HG03442 (cell line): Measurements from ENCODE around the gene SAFB2.

ENCODE experiments used
- ATAC-seq: cut with Tn5 transposase; IDR thresholded peaks from one replicate; pipeline ENCODE4 v1.9.1; 2021; ENCODE audit warnings: mild to moderate bottlenecking, moderate library complexity; ENCODE audit not compliant: unreplicated experiment

Gene SAFB2

DNA sequence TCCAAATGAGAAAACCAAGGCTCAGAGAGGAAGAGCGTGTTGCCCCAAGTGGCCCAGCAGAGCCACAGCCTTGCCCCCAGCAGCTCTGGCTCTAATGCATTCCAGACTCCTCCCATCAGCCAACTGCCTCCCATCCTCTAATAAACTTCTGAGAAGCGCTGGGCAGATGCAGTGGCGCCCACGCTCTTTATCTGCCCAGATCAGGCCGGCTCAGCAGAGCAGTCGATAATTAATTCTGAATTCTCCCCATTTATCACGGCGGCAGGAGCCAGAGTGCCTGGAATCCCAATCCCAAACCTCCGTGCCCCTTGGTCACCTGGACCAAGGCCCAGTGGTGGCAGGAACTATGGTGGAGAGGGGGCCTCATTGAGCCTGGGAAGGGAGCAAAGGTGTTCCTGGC is 68.7 kb downstream of the SAFB2 start:
- ATAC-seq: no peak

DNA sequence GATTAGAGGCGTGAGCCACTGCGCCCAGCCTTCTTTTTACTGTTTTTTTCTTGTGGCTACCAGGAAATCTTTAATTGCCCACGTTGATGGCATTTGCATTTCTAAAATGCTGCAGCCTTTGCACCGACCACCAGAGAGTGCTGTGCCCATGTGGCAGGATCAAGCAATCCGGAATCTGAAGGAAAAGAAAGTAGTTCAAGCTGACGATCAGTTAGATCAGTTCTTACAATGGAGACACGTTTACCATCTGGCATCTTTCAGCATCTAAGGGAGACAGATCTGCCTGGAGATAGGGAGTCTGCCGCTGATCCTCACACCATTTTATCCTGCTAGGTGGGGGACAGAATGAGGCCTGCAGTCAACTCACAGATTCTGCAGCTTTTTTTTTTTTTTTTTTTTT is 74.7 kb downstream of the SAFB2 start:
- ATAC-seq: no peak

DNA sequence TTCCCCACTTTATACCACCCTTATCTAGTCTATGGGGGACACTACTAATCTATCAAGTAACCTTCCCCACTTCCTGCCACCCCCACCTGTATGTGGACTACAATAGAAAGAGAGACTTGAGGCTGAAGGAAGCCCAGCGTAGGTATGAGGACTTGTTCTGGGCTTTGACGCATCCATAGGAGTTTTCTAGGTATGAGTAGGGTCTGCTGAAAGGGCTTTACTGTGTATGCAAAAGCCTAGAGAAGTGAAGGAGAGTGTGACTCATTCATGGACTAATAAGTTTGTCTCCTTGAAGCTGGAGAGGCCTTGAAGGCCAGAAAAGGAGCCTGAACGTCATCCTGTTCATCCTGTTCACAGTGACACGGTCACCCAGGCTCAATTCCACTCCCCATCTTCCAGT is 76.6 kb downstream of the SAFB2 start:
- no peak for ATAC-seq

DNA sequence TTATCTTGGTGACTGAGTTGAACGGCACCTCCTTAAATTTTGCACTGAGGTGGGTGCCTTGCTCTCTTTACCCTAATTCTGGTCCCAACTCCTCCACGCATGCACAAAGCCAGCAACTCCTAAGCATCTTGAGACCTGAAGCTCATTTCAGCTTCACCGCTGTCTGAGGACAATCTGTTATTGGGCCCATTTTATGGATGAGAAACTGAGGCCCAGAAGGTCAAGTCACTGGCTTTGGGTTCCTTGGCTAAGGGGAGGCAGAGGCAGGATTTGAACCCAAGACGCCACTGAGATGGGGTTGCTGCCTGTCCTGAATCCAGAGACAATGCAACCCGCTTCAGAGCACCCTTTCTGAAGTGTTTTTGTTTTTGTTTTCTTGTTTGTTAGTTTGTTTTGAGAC is 77.5 kb downstream of the SAFB2 start:
- no peak for ATAC-seq

DNA sequence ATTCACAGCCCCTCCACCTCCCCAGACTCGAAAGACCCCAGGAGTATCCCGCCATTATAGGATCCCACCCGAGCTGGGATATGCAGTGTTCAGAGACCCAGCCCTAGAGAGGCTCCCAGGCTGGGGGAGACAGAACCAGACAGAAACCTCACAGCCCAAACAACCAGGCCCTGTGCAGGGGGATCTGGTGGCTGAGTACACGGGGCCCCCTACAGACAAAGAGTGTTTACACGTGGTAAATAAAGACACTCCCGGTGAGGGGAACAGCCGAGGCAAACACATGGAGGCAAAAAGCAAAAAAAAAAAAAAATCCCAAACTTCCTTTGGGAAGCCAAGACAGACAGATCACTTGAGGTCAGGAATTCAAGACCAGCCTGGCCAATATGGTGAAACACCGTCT is 79.9 kb downstream of the SAFB2 start:
- ATAC-seq: no peak

DNA sequence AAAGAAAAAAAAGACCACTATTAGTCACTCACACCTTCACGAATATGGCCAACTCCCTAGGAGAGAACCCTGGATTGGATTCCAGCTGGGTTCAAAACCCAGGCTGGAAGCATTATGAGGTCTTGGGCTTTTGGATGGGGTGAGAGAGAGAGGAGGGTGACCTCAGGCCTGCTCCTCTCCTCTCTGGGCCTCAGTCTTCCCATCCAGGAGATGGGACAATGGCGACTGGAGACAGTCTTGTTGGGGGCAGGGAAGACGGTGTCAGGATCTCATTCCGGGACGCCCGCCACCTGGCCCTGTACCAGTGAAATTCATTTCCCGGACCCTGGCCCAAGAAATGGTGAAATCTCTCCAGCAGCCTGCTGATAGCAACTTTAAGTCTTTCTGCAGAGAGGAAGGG is 81.1 kb downstream of the SAFB2 start:
- ATAC-seq: no peak

DNA sequence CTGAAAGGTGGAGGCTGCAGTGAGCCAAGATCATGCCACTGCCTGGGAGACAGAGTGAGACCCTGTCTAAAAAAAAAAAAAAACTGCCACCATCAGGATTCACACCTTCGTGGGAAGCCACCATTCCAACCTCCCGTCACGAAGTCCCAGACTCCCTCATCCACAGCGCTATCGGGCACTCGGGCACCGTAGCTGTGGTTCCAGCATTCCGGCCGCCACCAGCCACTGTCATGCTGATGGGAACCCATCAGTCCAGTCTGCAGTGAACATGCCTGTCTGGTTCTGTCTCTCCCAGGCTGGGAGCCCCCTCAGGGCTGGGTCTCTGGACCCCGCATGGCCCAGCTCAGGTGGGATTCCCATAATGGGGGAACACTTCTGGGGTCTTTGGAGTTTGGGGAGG is 82.4 kb downstream of the SAFB2 start:
- ATAC-seq: no peak

DNA sequence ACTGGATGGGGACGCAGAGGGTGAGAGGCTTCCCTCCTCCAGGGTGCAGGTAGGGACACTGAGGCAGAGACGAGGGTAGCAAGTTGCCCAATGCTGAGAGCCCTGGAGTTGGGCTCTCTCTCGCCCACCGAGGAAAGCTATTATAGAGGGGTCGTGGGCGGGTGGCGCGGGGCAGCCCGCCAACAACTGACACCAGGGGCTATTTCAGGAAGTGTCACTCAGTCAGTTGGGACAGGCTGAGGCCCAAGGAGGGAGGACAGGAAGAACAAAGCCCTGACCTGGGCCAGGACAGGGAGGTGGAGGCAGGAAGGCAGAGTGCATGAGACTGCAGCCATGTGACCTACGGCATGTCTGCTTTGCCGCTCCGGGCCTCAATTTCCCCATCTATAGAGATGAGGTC is 84.7 kb downstream of the SAFB2 start:
- no peak for ATAC-seq
